HG03469 (cell line): ENCODE data around the gene GPATCH1.
"Not testable (repeated sequence)": the region's sequence is repeated elsewhere in the genome, so short reads cannot be mapped to it uniquely, and the experiment has no call there.

ENCODE experiments used
- ATAC-seq: cut with Tn5 transposase; IDR thresholded peaks from one replicate; pipeline ENCODE4 v1.9.1; 2021; ENCODE audit warnings: mild to moderate bottlenecking, moderate library complexity, moderate number of reproducible peaks; ENCODE audit not compliant: unreplicated experiment

Gene GPATCH1

DNA sequence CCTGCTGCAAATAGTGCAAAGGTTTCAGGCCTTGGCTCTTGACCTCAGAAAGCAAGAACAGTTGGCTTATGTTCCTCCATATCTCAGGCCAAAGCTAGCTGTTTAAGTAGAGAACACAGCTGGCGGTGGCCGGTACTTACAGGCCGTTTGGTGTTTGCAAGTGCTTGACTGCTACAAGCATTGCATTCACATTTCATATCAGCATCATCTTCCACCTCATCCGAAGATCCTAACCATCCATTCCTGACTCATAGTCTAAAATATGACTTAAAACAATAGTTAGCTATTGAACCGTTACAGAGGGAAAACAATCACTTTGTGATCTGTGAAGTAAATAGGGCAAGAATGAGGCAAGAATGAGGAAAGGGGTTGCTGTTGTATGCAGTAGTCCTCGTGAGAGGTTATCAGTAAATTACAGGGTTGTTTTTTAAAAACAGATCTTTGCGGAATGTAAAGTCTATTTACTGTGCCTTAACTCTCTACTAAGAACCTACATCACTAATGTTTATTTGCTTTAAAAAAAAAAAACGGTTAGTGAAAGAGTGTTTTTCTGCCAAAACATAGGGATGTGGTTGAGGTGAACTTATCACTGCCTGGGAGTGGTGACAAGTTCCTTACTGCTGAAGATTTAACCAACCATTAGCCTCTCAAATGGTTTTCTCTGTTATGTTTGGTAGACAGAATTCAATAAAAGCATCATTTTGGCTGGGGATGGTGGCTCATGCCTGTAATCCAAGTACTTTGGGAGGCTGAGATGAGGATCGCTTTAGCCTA, 29.3 kb downstream of the GPATCH1 start:
- ATAC-seq: no peak

DNA sequence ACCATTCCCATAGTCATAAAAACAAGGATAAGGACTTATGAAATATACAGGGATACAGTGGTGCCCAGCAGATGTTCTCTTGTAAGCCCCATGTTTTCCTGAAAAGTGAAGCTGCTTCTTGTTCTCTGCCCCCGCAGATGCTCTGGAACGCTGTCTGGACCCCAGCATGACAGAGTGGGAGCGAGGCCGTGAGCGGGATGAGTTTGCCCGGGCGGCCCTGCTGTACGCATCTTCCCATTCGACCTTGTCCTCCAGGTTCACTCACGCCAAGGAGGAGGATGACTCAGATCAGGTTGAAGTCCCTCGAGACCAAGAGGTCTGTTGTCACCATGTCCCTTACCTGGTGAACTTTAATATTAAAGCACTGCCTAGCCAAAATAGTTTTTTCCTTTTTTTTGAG, 30.6 kb downstream of the GPATCH1 start:
- ATAC-seq: no peak

DNA sequence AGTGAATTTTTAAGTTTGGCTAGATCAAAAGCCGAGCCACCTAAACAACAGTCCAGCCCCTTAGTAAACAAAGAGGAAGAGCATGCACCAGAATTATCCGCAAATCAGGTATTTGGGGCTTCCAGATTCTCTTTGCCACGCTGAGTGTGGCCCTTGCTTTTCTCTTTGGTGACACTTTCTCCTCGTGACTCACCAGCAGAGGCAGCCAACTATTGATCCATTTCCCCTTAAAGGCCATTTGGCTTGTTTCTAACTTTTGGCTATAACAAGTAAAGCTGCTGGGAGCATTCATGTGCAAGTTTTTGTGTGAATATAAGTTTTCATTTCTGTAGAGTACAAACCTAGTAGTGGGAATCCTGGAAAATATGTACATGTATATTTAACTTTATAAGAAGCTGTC, 33.3 kb downstream of the GPATCH1 start:
- no peak for ATAC-seq

- no peak for ATAC-seq
These were observed 36.5 kb downstream of the GPATCH1 start for GRCh38 chr19:33117501-33117900.

- ATAC-seq: no peak
These were observed 37.7 kb downstream of the GPATCH1 start for GRCh38 chr19:33118643-33119042.

- ATAC-seq: no peak
These were observed 43.5 kb downstream of the GPATCH1 start for GRCh38 chr19:33124207-33125098.

DNA sequence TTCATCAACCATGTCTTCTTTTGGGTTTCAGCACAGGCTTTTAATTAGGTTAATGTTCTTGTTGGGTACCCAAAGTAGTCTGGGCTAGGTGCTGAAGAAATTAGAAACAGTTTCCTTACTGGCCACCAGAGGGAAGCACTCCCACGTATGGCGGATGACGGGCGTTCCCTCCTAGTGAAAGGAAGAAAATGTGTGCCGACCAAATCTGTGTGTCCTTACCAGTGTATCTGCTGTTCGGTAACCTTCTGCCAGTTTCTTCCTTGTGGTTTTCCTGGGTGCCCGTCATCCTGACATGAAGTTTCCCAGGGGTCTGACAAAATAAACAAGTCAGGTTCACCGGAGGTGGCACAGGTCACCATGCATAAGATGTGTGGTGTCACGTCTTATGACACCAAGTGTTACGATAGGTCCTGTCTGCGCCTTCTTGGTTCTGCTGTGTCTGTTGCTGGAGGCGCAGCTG, 45.0 kb downstream of the GPATCH1 start:
- no peak for ATAC-seq

- ATAC-seq: not testable (repeated sequence)
These were observed 45.7 kb downstream of the GPATCH1 start for GRCh38 chr19:33126712-33127111.

DNA sequence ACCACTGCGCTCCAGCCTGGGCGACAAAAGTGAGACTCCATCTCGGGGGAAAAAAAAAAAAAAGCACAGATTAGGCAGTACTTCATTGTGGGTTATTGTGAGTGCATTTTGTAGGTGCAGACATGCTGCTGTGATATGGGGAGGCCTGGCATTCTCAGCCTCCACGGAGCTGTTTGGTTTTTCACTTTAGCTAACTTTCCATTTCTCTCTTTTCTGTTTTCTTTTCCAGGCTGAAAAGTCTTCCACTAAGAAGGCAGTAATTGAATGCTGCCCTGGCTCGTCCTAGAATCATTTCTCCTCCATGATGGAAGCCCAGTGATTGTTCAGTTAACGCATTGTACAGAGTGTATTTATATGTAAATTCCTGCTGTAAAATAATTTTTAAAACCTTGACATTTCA, 48.9 kb downstream of the GPATCH1 start:
- no peak for ATAC-seq

GRCh38 chr19:33130433-33130832, 49.5 kb downstream of the GPATCH1 start:
- no peak for ATAC-seq

DNA sequence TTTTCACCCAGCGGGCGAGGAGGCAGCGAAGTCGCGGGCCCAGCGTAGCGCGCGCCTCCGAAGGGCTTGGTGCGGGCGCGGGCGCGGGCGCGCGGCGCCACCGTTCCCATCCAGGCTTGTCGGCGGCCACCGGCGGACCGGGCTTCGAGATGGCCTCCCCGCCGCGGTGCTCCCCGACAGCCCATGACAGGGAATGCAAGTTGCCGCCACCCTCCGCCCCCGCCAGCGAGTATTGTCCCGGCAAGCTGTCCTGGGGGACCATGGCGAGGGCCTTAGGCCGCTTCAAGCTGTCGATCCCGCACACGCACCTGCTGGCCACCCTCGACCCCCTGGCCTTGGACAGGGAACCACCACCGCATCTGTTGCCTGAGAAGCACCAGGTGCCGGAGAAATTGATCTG, 51.0 kb downstream of the GPATCH1 start, which contains the start of gene WDR88:
Gene WDR88 (plus strand): TSS at position 94 of the 400 bp plus-strand sequence. CDS start 56 bp downstream, at position 150.
- no peak for ATAC-seq

- ATAC-seq: no peak
These were observed 51.4 kb downstream of the GPATCH1 start for GRCh38 chr19:33132425-33132824.

DNA sequence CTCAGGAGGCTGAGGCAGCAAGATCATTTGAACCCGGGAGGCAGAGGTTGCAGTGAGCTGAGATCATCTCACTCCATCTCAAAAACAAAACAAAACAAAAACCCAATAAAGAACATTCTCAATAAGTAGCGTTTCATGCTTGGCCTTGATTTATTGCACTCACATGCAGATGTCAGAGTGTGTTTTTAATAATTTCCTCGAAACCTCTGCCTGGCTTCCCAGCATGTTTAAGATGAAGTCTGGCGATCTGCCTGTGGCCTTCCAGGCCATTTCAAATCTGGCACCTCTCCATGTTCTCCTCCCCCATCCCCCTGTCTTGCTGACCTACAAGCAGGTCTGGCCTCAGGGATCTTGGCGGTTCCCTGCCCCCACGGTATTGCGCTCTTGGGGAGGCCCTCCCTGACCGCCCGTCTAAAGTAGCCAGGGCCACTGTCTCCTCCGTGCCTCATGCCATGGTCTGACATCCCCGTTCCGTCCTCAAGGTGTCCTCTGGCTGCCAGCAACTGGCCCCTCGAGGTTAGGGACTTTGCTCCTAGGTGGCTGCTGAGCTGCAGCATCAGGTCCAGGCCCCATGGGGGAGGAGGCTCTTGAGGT, 52.6 kb downstream of the GPATCH1 start:
- no peak for ATAC-seq

GRCh38 chr19:33134571-33135041, 53.6 kb downstream of the GPATCH1 start:
- no peak for ATAC-seq

DNA sequence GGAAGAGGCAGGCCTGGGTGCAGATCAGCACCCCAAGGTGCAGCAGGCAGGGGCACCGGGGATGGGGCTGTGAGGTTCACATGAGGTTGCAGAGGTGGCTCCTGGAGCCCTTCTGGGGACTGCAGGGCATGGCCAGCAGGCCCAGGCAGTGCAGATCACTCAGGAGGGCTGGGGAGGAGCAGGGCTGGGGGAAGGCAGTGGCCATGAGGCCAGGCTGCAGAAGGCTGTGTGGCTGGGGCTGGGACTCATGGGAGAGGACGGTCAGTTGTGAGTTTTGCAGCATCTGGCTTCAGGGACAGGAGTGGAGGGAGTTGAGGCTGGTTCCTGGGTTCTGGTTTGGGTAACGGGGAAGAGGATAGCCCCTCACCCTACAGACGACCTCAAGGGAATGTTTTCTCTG, 58.2 kb downstream of the GPATCH1 start:
- ATAC-seq: no peak

- no peak for ATAC-seq
These were observed 63.0 kb downstream of the GPATCH1 start for GRCh38 chr19:33143897-33144405.

- ATAC-seq: no peak
These were observed 65.2 kb downstream of the GPATCH1 start for GRCh38 chr19:33146209-33146608.

DNA sequence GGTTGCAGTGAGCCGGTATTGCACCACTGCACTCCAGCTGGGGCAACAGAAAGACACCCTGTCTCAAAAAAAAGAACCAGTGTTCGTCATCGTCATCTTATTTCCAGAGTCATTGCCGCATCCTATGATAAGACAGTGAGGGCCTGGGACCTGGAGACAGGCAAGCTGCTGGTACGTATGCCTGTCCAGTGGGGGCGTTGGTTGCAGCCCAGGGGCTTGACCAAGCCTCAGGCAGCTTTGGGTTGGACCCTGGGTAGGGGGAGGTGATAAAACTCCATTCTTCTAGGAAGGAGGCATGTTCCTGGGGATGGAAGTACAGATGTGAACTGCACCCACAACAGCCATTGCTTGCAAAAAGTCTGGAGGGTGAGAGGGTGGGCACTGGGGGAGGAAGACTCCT, 66.6 kb downstream of the GPATCH1 start:
- ATAC-seq: no peak

GRCh38 chr19:33150852-33151518, 70.0 kb downstream of the GPATCH1 start:
- ATAC-seq: no peak

GRCh38 chr19:33152176-33152575, 71.2 kb downstream of the GPATCH1 start:
- ATAC-seq: no peak
